G401.6 (cell line): ENCODE results near the gene TANGO6.

ENCODE experiments used
- FAIRE-seq: peaks from 2 replicates; lab custom pipeline; 2012; peaks lifted over from hg19 to GRCh38; lab: Jason Lieb, UNC

Gene TANGO6

GRCh38 chr16:68910051-68910450 is 66.7 kb downstream of the TANGO6 start:
- no peak for FAIRE-seq

- FAIRE-seq, result no peak
Observed at GRCh38 chr16:68915589-68915988, 72.3 kb downstream of the TANGO6 start.

GRCh38 chr16:68917541-68917940 is 74.2 kb downstream of the TANGO6 start:
- no peak for FAIRE-seq

- FAIRE-seq, result no peak
Observed at GRCh38 chr16:68920349-68920748, 77.0 kb downstream of the TANGO6 start.

- no peak for FAIRE-seq
Observed at GRCh38 chr16:68921637-68922036, 78.3 kb downstream of the TANGO6 start.

GRCh38 chr16:68923116-68923515 is 79.8 kb downstream of the TANGO6 start:
- FAIRE-seq, result no peak

- FAIRE-seq, result no peak
Observed at GRCh38 chr16:68927018-68927417, 83.7 kb downstream of the TANGO6 start.

- no peak for FAIRE-seq
Observed at GRCh38 chr16:68931196-68931595, 87.9 kb downstream of the TANGO6 start.

GRCh38 chr16:68934402-68934801 is 91.1 kb downstream of the TANGO6 start:
- FAIRE-seq, result no peak

- FAIRE-seq, result no peak
Observed at GRCh38 chr16:68935008-68935407, 91.7 kb downstream of the TANGO6 start.

- no peak for FAIRE-seq
Observed at GRCh38 chr16:68936736-68937631, 93.7 kb downstream of the TANGO6 start.

GRCh38 chr16:68939692-68940320 is 96.5 kb downstream of the TANGO6 start:
- FAIRE-seq, result no peak

- no peak for FAIRE-seq
Observed at GRCh38 chr16:68940816-68941215, 97.5 kb downstream of the TANGO6 start.

GRCh38 chr16:68943961-68944360 is 100.6 kb downstream of the TANGO6 start:
- FAIRE-seq, result no peak

- no peak for FAIRE-seq
Observed at GRCh38 chr16:68948230-68948910, 105.0 kb downstream of the TANGO6 start.

GRCh38 chr16:68951991-68952877 is 108.9 kb downstream of the TANGO6 start:
- no peak for FAIRE-seq

GRCh38 chr16:68954911-68955635 is 111.7 kb downstream of the TANGO6 start:
- no peak for FAIRE-seq

- no peak for FAIRE-seq
Observed at GRCh38 chr16:68960910-68961309, 117.6 kb downstream of the TANGO6 start.

GRCh38 chr16:68961778-68962402 is 118.6 kb downstream of the TANGO6 start:
- FAIRE-seq, result no peak

GRCh38 chr16:68969338-68969737 is 126.0 kb downstream of the TANGO6 start:
- FAIRE-seq, result no peak

- no peak for FAIRE-seq
Observed at GRCh38 chr16:68972013-68972412, 128.7 kb downstream of the TANGO6 start.
